Tibial artery (tissue), 4 donors: Measurements from ENCODE around the gene LETM1.

Source experiments
- DNase-seq, 2 donors: peaks; one replicate each; pipeline ENCODE4 v3.0.0-alpha.2; 2019
- H3K27ac ChIP-seq, 2 donors: fragments of 200-600 bp; sonication (generic) in 1 of 2; 1 replicate in 1 of 2; 2 replicates in 1 of 2; pipeline ENCODE4 v1.5.1; 2018 to 2019; ENCODE audit warnings: mild to moderate bottlenecking in 1 of 2
- H3K27me3 ChIP-seq, 2 donors: fragments of 200-600 bp; sonication (generic) in 1 of 2; one replicate each; pipeline versions ENCODE4 v1.5.1 to v1.6.0; 2016 to 2019
- H3K36me3 ChIP-seq, 3 donors: fragments of 200-600 bp; sonication (generic) in 2 of 3; one replicate each; pipeline ENCODE4 v1.5.1; 2016 to 2019; ENCODE audit warnings: mild to moderate bottlenecking in 2 of 3
- H3K4me1 ChIP-seq, 4 donors: fragments of 200-600 bp; sonication (generic) in 2 of 4; 1 replicate in 3 of 4; 2 replicates in 1 of 4; pipeline ENCODE4 v1.5.1; 2016 to 2019
- H3K4me3 ChIP-seq, 2 donors: fragments of 200-600 bp; sonication (generic) in 1 of 2; 1 replicate in 1 of 2; 2 replicates in 1 of 2; pipeline ENCODE4 v1.5.1; 2018 to 2019; ENCODE audit warnings: mild to moderate bottlenecking in 2 of 2
- H3K9me3 ChIP-seq, 3 donors: fragments of 200-600 bp; sonication (generic) in 1 of 3; one replicate each; pipeline ENCODE4 v1.5.1; 2016 to 2019
- CTCF ChIP-seq, 2 experiments: fragments of 200-600 bp in 1 of 2; fragments of 450-650 bp in 1 of 2; IDR thresholded peaks; one replicate each; pipeline ENCODE4 v1.5.1; 2017 to 2019; ENCODE audit warnings: antibody characterized with exemption in 2 of 2, mild to moderate bottlenecking in 1 of 2, moderate library complexity in 1 of 2
- intact Hi-C: fragments of 100-400 bp; cut with DNase I; formaldehyde crosslinking; loops from one replicate; pipeline ENCODE4 v1.15.0; 2023; ENCODE audit warnings: low total_unique reads

Gene LETM1

DNA sequence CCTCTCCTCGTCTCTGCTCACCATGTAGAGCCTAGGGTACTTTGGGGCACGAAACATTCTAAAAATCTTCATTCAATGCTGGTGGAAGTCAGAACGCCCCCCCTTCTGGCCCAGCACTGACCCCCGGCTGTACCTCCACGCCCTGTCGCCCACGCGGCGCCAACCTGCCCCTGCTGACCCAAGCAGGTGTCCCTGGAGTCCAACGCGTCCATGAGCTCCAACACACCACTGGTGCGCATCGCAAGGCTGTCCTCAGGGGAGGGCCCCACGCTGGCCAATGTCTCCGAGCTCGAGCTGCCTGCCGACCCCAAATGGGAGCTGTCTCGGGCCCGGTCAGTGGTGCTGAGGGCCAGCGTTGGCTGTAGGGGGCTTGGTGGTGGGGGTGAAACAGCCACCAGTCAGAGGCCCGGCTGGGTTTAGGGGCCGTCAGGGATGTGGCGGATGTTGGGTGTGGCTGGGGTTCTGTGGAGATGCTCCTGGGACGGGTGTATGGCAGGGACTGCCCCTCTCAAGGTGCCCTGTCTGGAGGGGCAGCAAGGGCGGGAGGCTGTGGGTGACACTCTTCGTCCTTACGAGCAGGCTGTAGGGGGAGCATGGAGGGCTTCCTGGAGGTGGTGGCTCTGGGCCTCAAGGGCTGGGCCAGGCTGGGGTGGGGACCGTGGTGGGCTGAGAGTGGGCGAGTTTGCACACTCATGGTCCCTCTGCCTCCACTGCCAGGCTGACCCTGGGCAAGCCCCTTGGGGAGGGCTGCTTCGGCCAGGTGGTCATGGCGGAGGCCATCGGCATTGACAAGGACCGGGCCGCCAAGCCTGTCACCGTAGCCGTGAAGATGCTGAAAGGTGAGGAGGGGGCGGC is 51.1 kb downstream of the LETM1 start:
- Histone ChIP-seq H3K27ac (no peak overlapping the region), H3K36me3 (no peaks in the 10 kb centered on the region), H3K9me3 (no peaks in the 10 kb centered on the region), H3K27me3 (peaks cover 0 to 7% of the 10 kb centered on the region in 2 donors), H3K4me1 (no peaks in the 10 kb centered on the region), H3K4me3 (no peak overlapping the region)
- intact Hi-C loops, result no loop called here
- TF ChIP-seq CTCF (IDR thresholded peaks at IDR 0.05), result no peak
- DNase-seq, result no peak

GRCh38 chr4:1803523-1804423 is 52.2 kb downstream of the LETM1 start:
- intact Hi-C loops, result no loop called here
- no peak overlapping the region for H3K4me3 ChIP-seq
- H3K9me3 ChIP-seq, result no peaks in the 10 kb centered on the region
- DNase-seq, result no peak
- H3K27ac ChIP-seq, result no peak overlapping the region
- H3K36me3 ChIP-seq, result no peaks in the 10 kb centered on the region
- no peaks in the 10 kb centered on the region for H3K4me1 ChIP-seq
- TF ChIP-seq CTCF (IDR thresholded peaks at IDR 0.05), result no peak
- H3K27me3 ChIP-seq, result peaks cover 0 to 18% of the 10 kb centered on the region in 2 donors

GRCh38 chr4:1802720-1803522 is 53.0 kb downstream of the LETM1 start:
- Histone ChIP-seq H3K27me3 (peaks cover 0 to 27% of the 10 kb centered on the region in 2 donors), H3K27ac (no peak overlapping the region), H3K9me3 (no peaks in the 10 kb centered on the region), H3K4me1 (no peaks in the 10 kb centered on the region), H3K4me3 (no peak overlapping the region), H3K36me3 (no peaks in the 10 kb centered on the region)
- DNase-seq, result no peak
- TF ChIP-seq CTCF (IDR thresholded peaks at IDR 0.05), result no peak
- intact Hi-C loops, result no loop called here

GRCh38 chr4:1802151-1802715 is 53.7 kb downstream of the LETM1 start:
- Histone ChIP-seq H3K27ac (no peak overlapping the region), H3K4me1 (no peaks in the 10 kb centered on the region), H3K36me3 (no peaks in the 10 kb centered on the region), H3K9me3 (no peaks in the 10 kb centered on the region), H3K27me3 (peaks cover 0 to 34% of the 10 kb centered on the region in 2 donors), H3K4me3 (no peak overlapping the region)
- no peak for TF ChIP-seq CTCF (IDR thresholded peaks at IDR 0.05)
- intact Hi-C loops, result no loop called here
- DNase-seq, result no peak
